ENCODE results near the gene ABHD16A.
A peak's percentile ranks its signal among the peaks of the same experiment; 100 is the strongest.

ABHD16A gene

GRCh38 chr6:31660381-31661261, 42.5 kb downstream of the ABHD16A start, which contains the start of gene C6orf47:
C6orf47 (minus strand) TSS chr6:31660778; CDS start chr6:31659947, 831 bp downstream.
- DNase-seq (ENCODE audit: low read depth) = no peak
- TF ChIP-seq CTCF (IDR thresholded peaks at IDR 0.05; ENCODE audit: low read depth, low read length, missing control alignments) = no peak

DNA sequence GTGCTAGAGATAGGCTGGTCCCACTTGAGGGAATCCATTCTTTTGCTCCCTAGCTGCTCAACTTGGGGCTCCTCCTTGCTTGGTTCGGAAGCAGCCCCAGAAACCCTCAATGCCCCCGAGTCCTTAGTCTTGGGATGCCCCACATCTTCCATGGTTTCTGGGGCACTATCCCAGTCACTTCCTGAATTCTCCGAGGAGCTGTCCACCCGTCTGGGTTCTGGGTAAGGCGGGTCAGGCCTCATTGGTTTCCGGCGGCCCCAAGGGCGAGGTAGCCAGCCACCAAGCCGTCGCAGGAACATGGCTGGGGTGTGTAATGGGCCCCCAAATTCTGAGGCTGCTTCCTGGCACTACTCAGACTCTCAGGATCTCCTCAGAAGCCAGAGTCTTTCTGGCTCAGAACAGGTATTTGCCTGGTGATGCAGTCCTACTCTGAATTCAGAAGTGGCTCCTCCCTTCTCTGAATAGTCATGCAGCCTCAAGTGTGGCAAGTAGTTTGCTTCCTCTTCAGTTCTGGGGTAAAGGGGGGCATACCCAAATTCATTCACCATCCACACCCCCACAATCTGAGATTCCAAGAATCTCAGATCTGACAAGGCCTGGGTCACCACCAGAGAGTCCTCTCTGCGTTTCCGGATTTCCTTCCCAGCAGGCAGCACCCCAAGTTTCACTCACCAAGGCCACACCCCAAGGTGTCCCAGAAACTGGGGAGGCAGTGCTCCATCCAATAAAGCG, 43.3 kb downstream of the ABHD16A start:
- peak overlapping the region; percentile 92 for H3K4me3 ChIP-seq (ENCODE audit: low read depth, low read length)
- no peak for DNase-seq (ENCODE audit: low read depth)
- TF ChIP-seq CTCF (IDR thresholded peaks at IDR 0.05; ENCODE audit: low read depth, low read length, missing control alignments) = no peak

More at GRCh38 chr6:31660381-31661261, 42.5 kb downstream of the ABHD16A start, which contains the start of gene C6orf47:
- H3K4me3 ChIP-seq (ENCODE audit: low read depth, low read length) = peak within 1 kb of the TSS; percentile 92

DNA sequence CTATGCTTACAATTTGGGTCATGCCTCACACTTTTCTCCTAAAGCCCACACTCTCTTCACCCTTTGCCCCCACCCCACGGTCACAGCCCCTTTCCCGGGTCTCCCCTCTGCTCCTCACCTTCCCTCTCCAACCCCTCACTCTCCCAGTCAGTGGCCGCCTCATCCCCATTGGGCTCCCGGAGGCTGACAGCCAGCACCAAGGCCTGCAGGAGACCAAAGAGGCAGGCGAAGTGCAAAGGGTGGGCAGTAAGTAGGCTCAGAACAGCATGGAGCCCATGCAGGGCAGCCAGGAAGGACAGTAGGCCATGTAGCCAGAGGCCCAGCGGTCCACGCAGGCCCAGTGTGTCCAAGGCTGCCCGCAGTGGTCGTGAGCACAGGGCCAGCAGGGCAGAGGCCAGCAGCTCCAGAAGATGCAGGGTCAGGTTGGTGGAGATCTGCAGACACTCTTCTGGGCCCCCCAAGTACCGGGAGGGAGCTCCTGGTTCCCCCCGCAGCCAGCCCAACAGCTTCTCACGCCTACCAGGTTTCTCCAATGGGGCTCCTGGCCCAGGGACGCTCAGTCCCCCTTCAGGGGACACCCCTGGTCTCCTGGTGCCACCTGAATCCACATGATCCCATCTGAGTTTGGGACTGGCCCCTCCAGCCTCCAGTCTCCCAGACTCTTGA, 44.0 kb downstream of the ABHD16A start:
- DNase-seq (ENCODE audit: low read depth) = no peak
- no peak for TF ChIP-seq CTCF (IDR thresholded peaks at IDR 0.05; ENCODE audit: low read depth, low read length, missing control alignments)
- H3K4me3 ChIP-seq (ENCODE audit: low read depth, low read length) = peak overlapping the region; percentile 92

- peak overlapping the region; percentile 92 for H3K4me3 ChIP-seq (ENCODE audit: low read depth, low read length)
- TF ChIP-seq CTCF (IDR thresholded peaks at IDR 0.05; ENCODE audit: low read depth, low read length, missing control alignments) = no peak
- DNase-seq (ENCODE audit: low read depth) = no peak
Measured at GRCh38 chr6:31658158-31658688, 44.9 kb downstream of the ABHD16A start.

- DNase-seq (ENCODE audit: low read depth) = no peak
- no peak for TF ChIP-seq CTCF (IDR thresholded peaks at IDR 0.05; ENCODE audit: low read depth, low read length, missing control alignments)
- H3K4me3 ChIP-seq (ENCODE audit: low read depth, low read length) = no peak overlapping the region
Measured at GRCh38 chr6:31657406-31658157, 45.5 kb downstream of the ABHD16A start.

All from GM12864 (cell line).